ENCODE measurements around the gene BNIPL.

BNIPL gene, protein sequence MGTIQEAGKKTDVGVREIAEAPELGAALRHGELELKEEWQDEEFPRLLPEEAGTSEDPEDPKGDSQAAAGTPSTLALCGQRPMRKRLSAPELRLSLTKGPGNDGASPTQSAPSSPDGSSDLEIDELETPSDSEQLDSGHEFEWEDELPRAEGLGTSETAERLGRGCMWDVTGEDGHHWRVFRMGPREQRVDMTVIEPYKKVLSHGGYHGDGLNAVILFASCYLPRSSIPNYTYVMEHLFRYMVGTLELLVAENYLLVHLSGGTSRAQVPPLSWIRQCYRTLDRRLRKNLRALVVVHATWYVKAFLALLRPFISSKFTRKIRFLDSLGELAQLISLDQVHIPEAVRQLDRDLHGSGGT

DNA sequence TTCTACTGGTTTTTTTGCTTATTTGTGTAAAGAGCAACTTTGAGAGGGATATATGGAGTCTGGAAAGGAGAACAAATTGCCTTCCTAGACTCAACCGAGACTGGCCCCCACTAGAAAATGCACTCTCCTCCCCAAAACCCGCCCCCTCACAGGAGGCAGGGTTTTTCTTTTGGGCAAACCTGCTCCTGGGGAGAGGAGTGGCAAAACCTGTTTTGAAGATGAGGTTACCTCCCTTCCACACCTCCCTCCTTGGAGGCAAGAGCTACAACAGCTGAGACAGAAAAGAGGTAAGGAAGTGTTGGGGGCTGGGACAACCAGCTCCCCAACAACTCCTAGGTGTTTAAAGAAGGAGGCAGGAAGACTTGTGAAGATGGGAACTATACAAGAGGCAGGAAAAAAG is at the start of gene BNIPL:
TSS of gene BNIPL (plus strand) at position 231 of the 400 bp plus-strand sequence. CDS start at position 371, 140 bp downstream.
- DNase-seq: no peak

DNA sequence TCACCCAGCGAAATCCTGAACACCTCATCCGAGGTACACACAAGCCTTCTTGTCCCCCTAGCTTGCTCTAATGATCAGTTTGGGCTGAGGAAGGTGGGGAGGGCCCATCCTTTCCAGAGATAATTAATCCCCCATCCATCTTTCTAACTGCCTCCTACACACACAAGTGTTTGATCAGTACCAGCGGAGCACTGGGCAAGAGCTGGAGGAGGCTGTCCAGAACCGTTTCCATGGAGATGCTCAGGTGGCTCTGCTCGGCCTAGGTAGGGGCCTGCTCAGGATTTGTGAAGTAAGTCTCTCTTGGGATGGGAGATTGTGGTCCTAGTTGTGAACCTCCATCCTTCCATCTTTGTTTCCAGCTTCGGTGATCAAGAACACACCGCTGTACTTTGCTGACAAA is 48.5 kb upstream of the BNIPL start:
- DNase-seq: no peak

DNA sequence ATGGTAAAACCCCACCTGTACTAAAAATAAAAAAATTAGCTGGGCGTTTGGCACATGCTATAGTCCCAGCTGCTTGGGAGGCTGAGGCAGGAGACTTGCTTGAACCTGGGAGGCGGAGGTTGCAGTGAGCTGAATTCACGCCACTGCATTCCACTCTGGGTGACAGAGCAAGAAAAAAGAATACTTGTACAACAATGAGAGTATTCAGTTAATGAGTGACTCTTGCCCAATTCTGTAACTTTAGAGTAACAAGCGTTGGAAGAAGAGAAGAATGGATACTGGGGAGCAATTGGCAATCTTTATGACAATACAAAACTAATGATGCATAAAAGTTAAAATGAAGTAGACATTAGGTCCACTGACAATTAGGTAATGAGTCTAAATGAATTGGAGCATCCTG is 43.8 kb upstream of the BNIPL start:
- DNase-seq: no peak

DNA sequence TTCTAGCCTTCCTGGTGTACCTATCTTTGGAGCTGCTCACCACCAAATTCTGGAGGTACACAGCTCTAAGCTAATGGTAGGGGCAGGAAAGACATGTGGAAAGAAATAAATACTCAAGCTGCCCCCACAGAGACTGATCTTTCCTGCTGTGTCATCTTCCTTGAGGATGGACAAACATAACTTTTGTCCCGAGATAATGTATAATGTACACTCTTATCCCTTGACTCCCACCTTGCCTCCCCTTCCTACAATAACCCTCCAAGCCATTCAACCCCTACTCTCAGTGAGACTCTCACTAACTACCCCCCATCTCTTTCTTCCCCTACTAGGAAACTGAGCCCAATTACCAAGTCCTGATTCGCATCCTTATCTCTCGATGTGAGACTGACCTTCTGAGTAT is 42.1 kb upstream of the BNIPL start:
- no peak for DNase-seq

DNA sequence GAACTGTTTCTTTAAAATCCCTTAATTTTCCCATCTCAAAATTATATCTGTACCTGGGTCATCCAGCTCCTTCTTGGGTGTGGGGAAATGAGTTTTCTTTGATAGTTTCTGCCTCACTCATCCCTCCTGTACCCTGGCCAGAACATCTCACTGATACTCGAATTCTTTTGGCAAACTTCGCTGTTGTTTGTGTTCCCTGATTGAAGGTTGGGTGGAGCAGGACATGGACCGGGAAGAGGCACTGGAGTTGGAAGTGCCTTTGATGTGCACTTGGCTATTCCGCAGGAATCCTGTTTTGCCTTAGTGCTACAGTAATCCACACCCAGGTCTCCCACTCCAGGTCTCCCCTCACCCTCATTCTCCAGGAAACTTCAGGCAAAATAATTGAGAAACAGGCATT is 40.9 kb upstream of the BNIPL start:
- no peak for DNase-seq

DNA sequence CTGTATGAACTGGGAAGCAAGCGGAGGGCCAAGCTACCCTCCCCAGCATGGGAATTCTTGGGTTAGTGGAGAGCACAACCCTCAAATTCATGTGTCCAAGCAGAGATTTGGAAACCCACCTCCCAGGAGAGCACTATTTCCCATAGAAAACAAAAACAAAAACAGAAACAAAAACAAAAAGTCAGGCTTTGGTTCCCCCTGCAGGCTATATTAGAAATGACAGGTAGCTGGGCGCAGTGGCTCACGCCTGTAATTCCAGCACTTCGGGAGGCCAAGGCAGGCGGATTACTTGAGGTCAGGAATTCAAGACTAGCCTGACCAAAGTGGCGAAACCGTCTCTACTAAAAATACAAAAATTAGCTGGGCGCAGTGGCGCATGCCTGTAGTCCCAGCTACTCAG is 40.5 kb upstream of the BNIPL start:
- DNase-seq: no peak

DNA sequence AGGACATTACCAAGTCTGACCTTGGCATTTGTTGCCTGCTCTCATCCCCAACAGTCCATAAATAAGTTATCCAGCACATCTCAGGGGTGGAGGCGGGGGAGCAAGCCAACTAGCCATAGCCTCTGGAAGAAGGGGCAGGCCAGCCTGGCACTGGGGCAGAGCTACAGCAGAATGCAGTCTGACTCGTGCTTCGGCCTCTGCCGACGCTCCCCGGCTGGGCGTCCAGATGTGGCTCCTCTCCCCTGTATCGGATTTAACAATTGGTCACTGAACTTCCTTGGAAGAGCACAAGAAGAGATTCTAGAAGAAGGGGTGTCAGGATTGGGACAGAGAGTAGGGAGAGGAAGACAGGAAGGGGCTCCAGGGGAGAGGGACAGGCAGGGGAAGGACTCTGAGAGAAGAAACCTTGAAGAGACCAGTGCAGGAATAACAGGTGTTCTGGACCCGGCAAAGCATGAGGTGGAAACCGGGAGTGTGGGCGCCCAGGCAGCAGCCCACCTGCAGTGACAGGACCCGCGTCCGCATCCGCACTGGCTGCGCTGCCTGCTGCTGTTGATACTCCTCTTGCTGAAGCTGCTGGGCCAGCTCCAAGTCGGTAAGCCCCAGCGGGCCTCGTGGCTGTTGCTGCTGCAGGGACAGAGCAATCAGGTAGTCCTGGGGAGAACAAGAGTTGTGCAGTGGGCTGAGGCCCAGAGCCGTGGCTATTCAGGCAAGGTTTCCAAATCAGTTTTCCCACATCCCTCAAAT is 39.1 kb upstream of the BNIPL start:
- no peak for DNase-seq

DNA sequence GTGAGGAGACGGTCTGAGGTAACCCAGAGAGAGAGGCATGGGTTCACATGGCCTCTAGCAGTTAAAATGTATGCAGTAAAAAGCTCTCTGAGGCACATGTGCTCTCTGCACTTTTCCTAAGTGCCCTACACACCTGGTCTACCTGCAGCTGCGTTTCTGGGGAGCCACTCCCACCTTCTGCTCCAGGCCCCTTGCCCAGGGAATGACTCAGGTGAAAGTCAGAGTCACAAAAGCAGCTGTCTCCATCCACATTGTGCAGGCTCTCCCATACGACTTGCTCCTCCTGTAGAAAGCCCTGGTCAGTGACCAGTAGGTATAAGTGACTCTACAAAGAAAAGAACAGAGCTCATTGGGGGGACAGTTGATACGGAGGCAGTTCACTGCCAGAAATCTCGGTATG is 38.4 kb upstream of the BNIPL start:
- no peak for DNase-seq

DNA sequence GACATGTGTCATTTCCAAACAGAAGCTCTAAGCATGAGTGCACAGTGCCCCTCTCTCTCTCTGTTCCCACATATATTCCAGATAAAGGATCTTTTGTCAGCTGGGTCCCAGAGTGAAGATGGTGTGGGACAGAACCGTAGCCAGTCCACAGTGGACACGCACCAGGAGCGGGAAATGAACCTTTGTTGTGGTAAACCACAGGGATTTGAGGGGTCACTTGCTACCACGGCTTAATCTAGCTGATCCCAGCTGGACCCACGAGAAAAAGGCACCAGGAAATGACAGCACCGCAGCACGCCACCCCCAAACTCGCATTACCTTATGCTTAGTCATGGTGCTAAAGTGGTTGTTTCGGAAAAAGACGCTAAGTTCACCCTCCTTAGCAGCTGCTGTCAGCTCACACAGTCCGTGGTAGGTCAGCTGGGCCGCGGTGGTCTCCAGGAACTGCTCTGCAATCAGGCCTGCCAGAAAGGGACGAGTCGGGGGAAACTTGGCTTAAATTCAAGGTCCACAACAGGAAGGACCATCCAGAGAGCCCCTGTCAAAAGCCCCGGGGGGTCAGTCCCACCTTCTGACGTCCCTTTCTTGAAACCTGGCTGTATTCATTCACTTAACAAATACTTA is 37.2 kb upstream of the BNIPL start:
- peak; percentile 71 for DNase-seq

DNA sequence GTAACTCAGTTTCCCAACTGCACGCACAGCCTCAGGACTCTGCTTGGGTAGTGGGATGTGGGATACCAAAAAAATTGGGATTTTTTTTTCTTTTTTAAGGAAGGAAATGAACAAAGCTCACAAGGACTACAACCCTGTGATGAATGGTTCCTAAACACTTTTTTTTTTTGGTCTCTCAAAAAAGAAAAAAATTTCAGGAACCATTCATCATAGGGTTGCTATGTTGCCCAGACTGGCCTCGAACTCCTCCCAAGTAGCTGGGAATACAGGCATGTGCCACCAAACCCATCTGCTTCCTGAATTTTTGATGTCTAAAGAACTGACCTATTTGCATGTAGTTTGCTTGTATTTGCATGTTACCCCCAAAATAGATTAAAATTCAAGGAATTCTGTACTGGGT is 36.5 kb upstream of the BNIPL start:
- no peak for DNase-seq

DNA sequence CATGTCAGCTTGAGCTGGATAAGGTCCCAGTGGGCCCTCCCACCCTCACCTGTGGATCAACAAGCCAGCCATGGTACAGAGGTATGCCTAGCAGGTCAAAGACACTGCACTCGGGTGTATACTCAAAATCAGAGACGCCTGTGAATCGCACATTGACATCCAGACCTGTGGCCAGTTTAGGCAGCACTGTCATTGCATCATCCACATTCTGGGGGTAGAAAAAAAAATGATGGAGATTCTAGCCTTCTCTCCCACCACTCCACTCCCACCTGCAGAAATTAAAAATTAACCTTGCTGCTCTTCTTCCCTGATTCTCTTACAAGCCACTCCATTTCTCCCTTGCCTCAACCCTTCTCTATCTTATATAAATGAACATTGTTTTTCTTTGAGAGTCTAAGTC is 36.0 kb upstream of the BNIPL start:
- no peak for DNase-seq

DNA sequence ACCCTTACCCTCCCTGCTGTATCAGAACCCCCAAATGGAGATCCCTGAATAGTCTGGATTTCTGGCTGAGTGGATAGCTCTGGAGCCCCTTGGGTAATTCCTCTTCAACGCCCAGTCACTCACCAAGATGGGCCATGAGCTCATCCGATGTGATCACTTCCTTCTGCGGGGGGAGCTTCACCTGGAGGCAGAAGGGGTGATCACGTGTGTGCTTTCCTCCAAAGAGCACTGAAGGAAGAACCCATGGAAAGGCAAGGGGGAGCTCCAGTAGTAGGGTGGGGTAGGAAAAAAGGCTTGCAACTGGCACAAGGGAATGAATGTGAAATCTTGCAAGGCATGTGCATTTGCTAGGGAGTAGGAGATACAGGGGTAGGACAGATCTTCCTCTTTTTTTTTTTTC is 34.8 kb upstream of the BNIPL start:
- no peak for DNase-seq

DNA sequence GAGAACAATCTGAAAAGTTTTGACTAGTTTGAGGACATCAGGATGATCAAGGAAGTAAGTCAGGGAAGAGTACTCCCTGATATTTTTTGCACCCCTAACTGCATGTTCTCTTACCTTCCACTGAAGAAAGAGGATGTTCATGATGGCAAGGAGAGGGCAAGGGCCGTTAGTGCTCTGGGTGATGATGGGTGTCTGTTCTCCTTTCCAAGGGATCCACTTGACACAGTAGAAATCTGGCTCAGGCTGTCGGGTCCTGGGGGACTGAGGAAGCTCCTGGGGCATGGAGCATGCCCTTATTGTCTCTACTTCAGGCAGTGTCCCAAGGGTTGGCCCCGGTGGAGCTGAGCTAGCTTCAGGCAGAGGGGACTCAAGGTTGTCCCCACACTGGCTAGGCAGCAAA is 34.3 kb upstream of the BNIPL start:
- no peak for DNase-seq

DNA sequence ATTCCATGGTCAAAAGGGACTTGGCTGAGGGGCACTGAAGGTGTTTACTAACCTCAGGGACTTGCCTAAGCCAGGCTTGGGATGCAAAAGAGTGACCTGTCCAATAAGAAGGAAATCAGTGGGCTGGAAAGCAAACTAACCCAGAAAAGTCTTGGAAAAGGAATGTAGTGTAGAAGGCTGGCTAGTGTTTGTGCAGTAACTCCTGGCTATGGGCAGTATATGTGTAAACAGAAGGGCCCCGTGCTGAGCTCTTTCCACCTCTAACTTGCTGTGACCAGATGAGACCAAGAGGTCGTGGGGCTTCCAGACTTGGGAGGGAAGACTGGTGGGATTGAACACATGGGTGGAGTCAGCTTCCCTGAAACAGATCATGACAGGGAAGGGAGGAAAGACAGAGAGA is 33.8 kb upstream of the BNIPL start:
- no peak for DNase-seq

DNA sequence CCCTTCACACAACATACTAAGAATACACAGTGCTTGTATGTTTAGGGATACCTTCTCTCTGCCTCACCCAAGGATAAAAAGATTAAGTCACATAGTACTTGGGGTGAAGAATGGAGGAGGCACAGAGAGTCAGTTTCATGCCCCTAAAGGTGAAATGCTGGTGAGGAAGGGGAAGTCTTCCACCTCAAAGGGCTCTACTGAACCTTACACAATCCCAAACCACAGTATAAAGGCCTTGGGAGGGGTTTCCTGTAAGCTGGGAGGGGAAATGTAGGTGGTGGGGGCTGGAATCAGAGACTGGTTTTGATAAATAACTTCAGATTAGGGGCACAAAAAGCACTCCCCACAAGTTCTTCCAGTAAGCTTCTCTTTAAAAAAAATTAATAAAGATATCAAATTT is 33.2 kb upstream of the BNIPL start:
- no peak for DNase-seq

DNA sequence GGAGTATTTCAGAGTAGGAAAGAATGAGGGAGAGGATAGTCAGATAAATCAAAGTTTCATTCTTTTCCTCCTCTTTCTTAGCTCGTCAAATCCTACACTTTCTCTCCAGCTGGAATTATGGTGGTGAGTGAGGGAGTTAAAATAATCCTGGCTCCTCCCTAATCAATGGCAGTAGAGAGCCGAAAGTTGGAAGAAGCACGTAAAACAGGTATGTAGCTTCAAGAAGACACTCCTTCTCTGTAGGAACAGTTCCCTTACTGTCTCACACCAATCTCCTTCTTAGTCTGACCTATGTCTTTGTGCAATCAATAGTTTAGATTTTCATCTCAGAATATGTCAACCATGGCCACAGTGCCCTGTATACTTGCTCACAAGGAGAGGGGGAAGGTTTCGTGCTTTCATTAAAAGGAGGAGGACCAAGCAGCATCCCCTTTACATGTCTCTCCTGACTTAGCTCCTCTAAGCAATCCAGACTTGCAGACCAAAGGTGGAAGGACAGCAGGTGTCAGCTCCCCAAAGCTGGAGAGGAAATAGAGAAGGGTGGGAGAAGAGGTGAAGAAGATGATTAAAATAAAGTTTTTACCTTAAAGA is 30.6 kb upstream of the BNIPL start:
- no peak for DNase-seq

DNA sequence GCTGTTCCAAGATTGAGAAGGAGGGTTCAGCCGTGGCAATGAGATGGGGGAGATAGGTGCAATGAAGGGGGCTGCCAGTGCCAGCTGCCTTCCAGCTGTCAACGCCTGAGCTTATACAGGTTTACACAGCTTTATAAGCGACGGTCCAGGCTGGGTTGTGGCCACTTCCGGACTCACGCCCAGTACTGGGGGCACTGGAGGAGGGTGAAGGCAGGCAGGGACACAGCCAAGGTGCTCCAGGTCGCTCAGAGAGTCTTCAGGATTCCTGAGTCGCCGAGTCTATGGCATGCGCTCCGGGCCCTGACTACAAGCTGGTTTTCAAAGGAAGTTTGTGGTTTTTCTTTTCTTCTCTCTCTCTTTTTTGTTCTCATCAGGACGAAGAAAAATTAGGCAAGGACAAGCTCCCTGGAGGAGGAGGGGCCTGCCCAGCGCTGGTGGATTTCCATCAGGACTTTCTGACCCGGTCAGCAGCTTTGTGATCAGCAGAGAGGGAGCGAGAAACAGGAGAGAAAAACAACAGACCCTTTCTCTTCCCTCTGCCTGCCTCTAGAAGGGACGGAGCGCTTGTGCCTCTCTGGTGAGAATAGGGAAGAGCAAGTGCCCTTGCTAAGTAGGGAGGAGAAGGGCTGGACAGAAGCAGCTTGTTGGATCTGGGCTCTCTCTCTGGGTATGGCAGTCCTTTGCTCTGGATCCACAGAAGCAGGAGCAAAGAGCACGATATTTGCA is 29.9 kb upstream of the BNIPL start, which contains the start of gene MINDY1:
TSS of gene MINDY1 (minus strand) at position 576 of the 726 bp plus-strand sequence. CDS start 4,285 bp downstream, outside the sequence.
- DNase-seq: peak; percentile 86

DNA sequence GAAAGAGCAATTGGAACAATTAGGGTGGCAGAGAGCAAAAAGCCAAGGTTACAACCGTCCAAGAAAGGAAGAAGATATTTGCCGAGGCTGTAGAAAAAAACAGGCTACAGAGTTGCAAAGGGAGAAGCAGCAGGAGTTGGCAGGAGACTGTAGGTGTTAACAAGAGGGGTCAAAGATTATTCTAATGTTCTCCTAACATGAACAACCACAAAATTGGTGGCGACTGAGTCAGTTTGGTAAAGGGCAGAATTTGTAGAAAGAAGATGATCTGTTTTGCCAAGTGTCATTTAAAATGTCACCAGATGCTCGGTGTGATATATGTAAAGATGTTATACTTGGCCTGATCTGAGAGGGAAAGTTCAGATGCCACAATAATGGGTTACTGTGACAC is 28.5 kb upstream of the BNIPL start:
- DNase-seq: no peak

DNA sequence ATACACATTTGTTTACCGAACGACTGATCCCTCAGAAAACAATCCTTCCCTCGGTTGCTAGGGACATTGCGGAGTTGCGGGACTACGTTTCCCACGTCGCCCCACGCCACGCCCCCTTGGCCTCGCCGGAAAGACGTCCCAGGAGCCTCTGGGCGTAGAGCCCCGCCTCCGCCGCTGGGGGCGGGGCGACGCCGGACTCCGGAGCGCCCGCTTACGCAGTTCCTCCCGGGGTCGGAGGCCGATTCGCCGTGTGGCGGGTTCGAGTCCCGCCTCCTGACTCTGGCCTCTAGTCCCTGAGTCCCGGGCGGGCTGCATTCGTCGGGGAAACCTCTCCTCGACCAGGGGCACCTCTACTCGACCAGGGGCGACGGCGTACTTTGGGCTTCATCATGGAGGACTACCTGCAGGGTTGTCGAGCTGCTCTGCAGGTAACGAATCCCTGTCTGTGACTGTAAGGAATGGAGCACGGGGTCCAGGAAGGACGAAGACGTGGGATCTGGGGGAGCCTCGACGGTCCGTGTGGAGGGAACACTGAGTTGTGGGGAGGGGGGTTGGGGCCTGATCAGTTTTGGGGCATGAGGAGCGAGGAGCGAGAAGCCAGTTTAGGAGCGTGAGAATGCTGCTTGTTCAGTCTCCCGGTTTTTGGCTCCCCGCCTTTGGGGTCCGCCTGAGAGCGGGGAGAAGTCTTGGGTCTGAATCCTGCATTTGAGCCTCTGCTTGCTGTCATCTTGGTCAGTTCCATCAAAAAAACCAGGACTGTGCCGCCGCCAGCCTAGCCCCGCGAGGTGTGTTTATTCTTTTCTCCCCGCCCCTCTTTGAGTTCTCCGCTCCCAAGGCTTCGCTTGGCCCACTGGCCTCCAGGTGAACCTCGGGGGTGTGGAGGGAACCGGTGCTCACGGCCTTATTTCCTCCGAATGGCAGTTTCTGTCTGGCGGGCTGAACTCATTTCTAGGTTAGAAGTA is 27.9 kb upstream of the BNIPL start, which contains the start of gene PRUNE1:
TSS of gene PRUNE1 (plus strand) at position 206 of the 962 bp plus-strand sequence. CDS start at position 390, 184 bp downstream.
- peak; percentile 95 for DNase-seq

DNA sequence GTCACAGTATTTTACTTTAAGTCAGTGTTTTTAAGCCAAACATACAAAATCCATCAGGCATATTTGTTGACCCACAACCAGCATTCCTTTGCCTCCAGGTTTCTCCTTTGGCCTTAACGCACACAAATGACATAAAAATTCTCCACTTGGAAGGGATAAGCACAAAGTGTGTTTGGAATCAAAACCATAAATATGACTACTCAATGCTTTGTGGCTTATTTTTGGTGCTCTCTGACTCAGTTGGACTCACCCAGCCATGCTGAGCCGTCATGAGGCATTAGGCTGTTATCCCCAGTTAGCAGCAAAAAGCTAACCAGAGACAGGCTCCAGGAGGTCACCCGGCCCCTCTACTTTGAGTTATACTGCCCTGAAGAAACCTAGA is 27.2 kb upstream of the BNIPL start:
- DNase-seq: peak; percentile 34

DNA sequence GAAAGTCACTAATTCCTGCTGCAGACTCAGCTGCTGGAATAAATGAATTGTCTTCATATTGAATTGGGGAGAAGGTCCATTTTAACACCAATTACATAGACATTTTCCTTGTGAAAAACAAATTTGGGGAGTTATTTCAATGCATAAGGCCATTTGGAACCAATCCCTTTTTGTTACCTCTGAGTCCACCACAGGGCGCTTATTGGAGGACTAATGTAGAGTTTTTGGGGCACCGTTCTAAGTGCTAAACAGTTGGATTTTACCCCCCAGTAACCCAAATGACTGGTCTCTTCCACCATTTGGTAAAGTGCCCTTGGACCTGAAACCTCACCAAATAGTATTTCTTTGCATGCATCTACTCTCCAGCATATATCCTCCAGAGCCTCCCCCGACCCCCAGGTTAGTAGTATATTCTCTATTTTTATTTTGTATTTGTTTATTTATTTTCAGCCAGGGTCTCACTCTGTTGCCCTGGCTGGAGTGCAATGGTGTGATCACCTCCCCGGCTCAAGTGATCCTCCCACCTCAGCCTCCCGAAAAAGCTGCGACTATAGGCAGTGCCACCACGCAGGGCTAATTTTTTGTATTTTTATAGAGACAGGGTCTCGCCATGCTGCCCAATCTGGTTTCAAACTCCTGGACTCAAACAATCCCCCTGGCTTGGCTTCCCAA is 26.6 kb upstream of the BNIPL start:
- no peak for DNase-seq

All from HCEC 1CT (cell line).